DLD1 (cell line): ENCODE data around the gene FRK.
"Not testable (repeated sequence)": the region's sequence is repeated elsewhere in the genome, so short reads cannot be mapped to it uniquely, and the experiment has no call there.

Experiments used
- in situ Hi-C: cut with HindIII; loops from 2 replicates; pipeline ENCODE4 v1.10.0; 2017; ENCODE audit warnings: low sequenced_read_pairs

Gene FRK

GRCh38 chr6:116060572-116061283 is at the start of gene FRK:
FRK (minus strand) TSS chr6:116060891; CDS start chr6:116060311, 580 bp downstream.
- in situ Hi-C loops: no loop called here

GRCh38 chr6:116108836-116109235 is 48.1 kb upstream of the FRK start:
- in situ Hi-C loops: no loop called here

- in situ Hi-C loops: no loop called here
These were observed 45.5 kb upstream of the FRK start for GRCh38 chr6:116106146-116106545.

- in situ Hi-C loops: no loop called here
These were observed 44.6 kb upstream of the FRK start for GRCh38 chr6:116105247-116105646.

- in situ Hi-C loops: no loop called here
These were observed 43.9 kb upstream of the FRK start for GRCh38 chr6:116104636-116105035.

- in situ Hi-C loops: no loop called here
These were observed 42.2 kb upstream of the FRK start for GRCh38 chr6:116102873-116103272.

GRCh38 chr6:116101790-116102189 is 41.1 kb upstream of the FRK start:
- in situ Hi-C loops: no loop called here

- in situ Hi-C loops: no loop called here
These were observed 40.6 kb upstream of the FRK start for GRCh38 chr6:116101302-116101718.

GRCh38 chr6:116100419-116101301 is 40.0 kb upstream of the FRK start, which contains the start of gene NT5DC1:
NT5DC1 (plus strand) TSS chr6:116100853; CDS start chr6:116100931, 78 bp downstream.
- in situ Hi-C loops: no loop called here

- in situ Hi-C loops: no loop called here
These were observed 38.3 kb upstream of the FRK start for GRCh38 chr6:116099036-116099435.

GRCh38 chr6:116096979-116097816 is 36.5 kb upstream of the FRK start:
- in situ Hi-C loops: no loop called here

- in situ Hi-C loops: not testable (repeated sequence)
These were observed 35.5 kb upstream of the FRK start for GRCh38 chr6:116096048-116096759.

- in situ Hi-C loops: no loop called here
These were observed 33.4 kb upstream of the FRK start for GRCh38 chr6:116094041-116094440.

- in situ Hi-C loops: no loop called here
These were observed 29.6 kb upstream of the FRK start for GRCh38 chr6:116090251-116090650.

GRCh38 chr6:116088946-116089345 is 28.3 kb upstream of the FRK start:
- in situ Hi-C loops: no loop called here

- in situ Hi-C loops: no loop called here
These were observed 26.8 kb upstream of the FRK start for GRCh38 chr6:116087437-116088027.

- in situ Hi-C loops: no loop called here
These were observed 23.6 kb upstream of the FRK start for GRCh38 chr6:116084284-116084683.

- in situ Hi-C loops: no loop called here
These were observed 22.4 kb upstream of the FRK start for GRCh38 chr6:116083052-116083451.

- in situ Hi-C loops: no loop called here
These were observed 18.3 kb upstream of the FRK start for GRCh38 chr6:116078945-116079344.

- in situ Hi-C loops: no loop called here
These were observed 17.8 kb upstream of the FRK start for GRCh38 chr6:116078522-116078921.
